A549 treated with GW870086 at 1 μM for 4 hours (cell line): ENCODE data around the gene PTPRCAP. TPM values are rescaled to one million over a fixed set of nuclear protein-coding genes. Genes with fewer than 3 reads are reported as not detected.

Source experiments
- total RNA-seq: library from RNA; stranded (reverse); fragments of 200-300 nt; extraction: Qiagen RNA extraction; gene quantifications from 5 replicates; pipeline ENCODE4 v1.2.3, GENCODE V29; 2022; ENCODE audit warnings: low read depth

Gene PTPRCAP
- total RNA-seq = 0.15 to 0.36 TPM (median 0.23 TPM) in 5 replicates

GRCh38 chr11:67437082-67437808, at the start of gene PTPRCAP:
Gene PTPRCAP, minus strand, starts transcription at chr11:67437682. Its CDS starts 63 bp downstream, at chr11:67437619.

GRCh38 chr11:67482827-67483798, 45.6 kb upstream of the PTPRCAP start, which contains the start of gene AIP:
Gene AIP, plus strand, starts transcription at chr11:67483026. Its CDS starts 133 bp downstream, at chr11:67483159.

GRCh38 chr11:67468759-67469507, 31.5 kb upstream of the PTPRCAP start, which contains the start of gene TMEM134:
Gene TMEM134, minus strand, starts transcription at chr11:67469251. Its CDS starts 59 bp downstream, at chr11:67469192.

GRCh38 chr11:67455054-67455453, 17.6 kb upstream of the PTPRCAP start, which contains the start of gene CABP4:
Gene CABP4, plus strand, starts transcription at chr11:67455354. Its CDS starts 70 bp downstream, at chr11:67455424.

GRCh38 chr11:67452141-67452952, 14.9 kb upstream of the PTPRCAP start, which contains the start of gene GPR152:
Gene GPR152, minus strand, starts transcription at chr11:67452729. Its CDS starts 5 bp downstream, at chr11:67452724.

GRCh38 chr11:67428052-67429001, 9.2 kb downstream of the PTPRCAP start, which contains the start of gene RPS6KB2:
Gene RPS6KB2, plus strand, starts transcription at chr11:67428494. Its CDS starts 52 bp downstream, at chr11:67428546.

GRCh38 chr11:67415501-67416304, 21.8 kb downstream of the PTPRCAP start, which contains the start of gene CARNS1:
Gene CARNS1, plus strand, starts transcription at chr11:67415678. Its CDS starts 522 bp downstream, at chr11:67416200.

GRCh38 chr11:67401495-67402191, 35.8 kb downstream of the PTPRCAP start, which contains the start of gene PPP1CA:
Gene PPP1CA, minus strand, starts transcription at chr11:67401858. Its CDS starts 76 bp downstream, at chr11:67401782.

GRCh38 chr11:67391304-67392182, 45.9 kb downstream of the PTPRCAP start, which contains the start of gene RAD9A:
Gene RAD9A, plus strand, starts transcription at chr11:67391986. Its CDS starts 59 bp downstream, at chr11:67392045.

Other genes starting within 250 kb of the PTPRCAP start
- 25.8 to 39.1 TPM (median 36.4 TPM) in 5 replicates for gene GRK2, start 171.2 kb downstream of the PTPRCAP start, total RNA-seq
- gene ANKRD13D, start 148.4 kb downstream of the PTPRCAP start, total RNA-seq = 18.7 to 29.1 TPM (median 26.9 TPM) in 5 replicates
- 16.6 to 32.1 TPM (median 27.6 TPM) in 5 replicates for gene SSH3, start 134.2 kb downstream of the PTPRCAP start, total RNA-seq
- gene POLD4, start 84.1 kb downstream of the PTPRCAP start, total RNA-seq = 192 to 253 TPM (median 224 TPM) in 5 replicates
- 49.7 to 54.8 TPM (median 52.5 TPM) in 5 replicates for gene CLCF1, start 64.1 kb downstream of the PTPRCAP start, total RNA-seq
- gene RAD9A, start 45.7 kb downstream of the PTPRCAP start, total RNA-seq = 23.3 to 34.3 TPM (median 31.1 TPM) in 5 replicates
- gene PPP1CA, start 35.8 kb downstream of the PTPRCAP start, total RNA-seq = 267 to 305 TPM (median 288 TPM) in 5 replicates
- gene TBC1D10C, start 33.6 kb downstream of the PTPRCAP start, total RNA-seq = 0.09 to 0.16 TPM in 2 of 5 replicates, not detected in the others
- gene CARNS1, start 22.0 kb downstream of the PTPRCAP start, total RNA-seq = 0.14 to 0.19 TPM (median 0.14 TPM) in 5 replicates
- 41.3 to 50.1 TPM (median 47.5 TPM) in 5 replicates for gene RPS6KB2, start 9.2 kb downstream of the PTPRCAP start, total RNA-seq
- 49.1 to 60.0 TPM (median 56.1 TPM) in 5 replicates for gene CORO1B, start 5.8 kb upstream of the PTPRCAP start, total RNA-seq
- 0.08 TPM in 1 of 5 replicates, not detected in the others for gene GPR152, start 15.0 kb upstream of the PTPRCAP start, total RNA-seq
- not detected in 5 replicates for gene CABP4, start 17.7 kb upstream of the PTPRCAP start, total RNA-seq
- gene TMEM134, start 31.6 kb upstream of the PTPRCAP start, total RNA-seq = 50.2 to 66.2 TPM (median 60.8 TPM) in 5 replicates
- 39.1 to 45.8 TPM (median 45.1 TPM) in 5 replicates for gene AIP, start 45.3 kb upstream of the PTPRCAP start, total RNA-seq
- gene PITPNM1, start 67.7 kb upstream of the PTPRCAP start, total RNA-seq = 32.3 to 48.6 TPM (median 44.4 TPM) in 5 replicates
- gene CDK2AP2, start 70.5 kb upstream of the PTPRCAP start, total RNA-seq = 61.9 to 88.0 TPM (median 79.3 TPM) in 5 replicates
- not detected in 5 replicates for gene CABP2, start 85.8 kb upstream of the PTPRCAP start, total RNA-seq
- 1,438 to 1,735 TPM (median 1,655 TPM) in 5 replicates for gene GSTP1, start 146.1 kb upstream of the PTPRCAP start, total RNA-seq
- gene NDUFV1, start 169.3 kb upstream of the PTPRCAP start, total RNA-seq = 137 to 152 TPM (median 143 TPM) in 5 replicates
- 7.0 to 17.2 TPM (median 12.8 TPM) in 5 replicates for gene NUDT8, start 192.3 kb upstream of the PTPRCAP start, total RNA-seq
- gene TBX10, start 202.1 kb upstream of the PTPRCAP start, total RNA-seq = not detected in 5 replicates
- 0.77 to 1.8 TPM (median 1.4 TPM) in 5 replicates for gene ACY3, start 213.0 kb upstream of the PTPRCAP start, total RNA-seq
- not detected in 5 replicates for gene ALDH3B2, start 236.9 kb upstream of the PTPRCAP start, total RNA-seq